Dendritic cell treated with granulocyte-macrophage colony-stimulating factor and Interleukin-4, amounts not matched to agents 40 ng/mL and 50 ng/mL, for 4 days (primary cell): Measurements from ENCODE around the gene ADAMTS13.
"Not testable (repeated sequence)": the region's sequence is repeated elsewhere in the genome, so short reads cannot be mapped to it uniquely, and the experiment has no call there.

Experiments used
- H3K27ac Mint-ChIP-seq: one replicate; pipeline ENCODE4 v1.8.0; 2022; ENCODE audit warnings: mild to moderate bottlenecking, mixed read lengths
- H3K27me3 Mint-ChIP-seq: one replicate; pipeline ENCODE4 v1.8.0; 2022; ENCODE audit warnings: mild to moderate bottlenecking, mixed read lengths
- H3K36me3 Mint-ChIP-seq: one replicate; pipeline ENCODE4 v1.8.0; 2022; ENCODE audit warnings: low read depth, mixed read lengths
- H3K4me1 Mint-ChIP-seq: one replicate; pipeline ENCODE4 v1.8.0; 2022; ENCODE audit warnings: low read depth, mixed read lengths
- H3K4me3 Mint-ChIP-seq: one replicate; pipeline ENCODE4 v1.8.0; 2022; ENCODE audit warnings: mild to moderate bottlenecking, moderate library complexity, mixed read lengths
- H3K9me3 Mint-ChIP-seq: one replicate; pipeline ENCODE4 v1.8.0; 2022; ENCODE audit warnings: mixed read lengths
- intact Hi-C: fragments of 100-400 bp; cut with micrococcal nuclease; formaldehyde crosslinking; loops from one replicate; pipeline ENCODE4 v1.15.0; 2022

The ADAMTS13 gene

DNA sequence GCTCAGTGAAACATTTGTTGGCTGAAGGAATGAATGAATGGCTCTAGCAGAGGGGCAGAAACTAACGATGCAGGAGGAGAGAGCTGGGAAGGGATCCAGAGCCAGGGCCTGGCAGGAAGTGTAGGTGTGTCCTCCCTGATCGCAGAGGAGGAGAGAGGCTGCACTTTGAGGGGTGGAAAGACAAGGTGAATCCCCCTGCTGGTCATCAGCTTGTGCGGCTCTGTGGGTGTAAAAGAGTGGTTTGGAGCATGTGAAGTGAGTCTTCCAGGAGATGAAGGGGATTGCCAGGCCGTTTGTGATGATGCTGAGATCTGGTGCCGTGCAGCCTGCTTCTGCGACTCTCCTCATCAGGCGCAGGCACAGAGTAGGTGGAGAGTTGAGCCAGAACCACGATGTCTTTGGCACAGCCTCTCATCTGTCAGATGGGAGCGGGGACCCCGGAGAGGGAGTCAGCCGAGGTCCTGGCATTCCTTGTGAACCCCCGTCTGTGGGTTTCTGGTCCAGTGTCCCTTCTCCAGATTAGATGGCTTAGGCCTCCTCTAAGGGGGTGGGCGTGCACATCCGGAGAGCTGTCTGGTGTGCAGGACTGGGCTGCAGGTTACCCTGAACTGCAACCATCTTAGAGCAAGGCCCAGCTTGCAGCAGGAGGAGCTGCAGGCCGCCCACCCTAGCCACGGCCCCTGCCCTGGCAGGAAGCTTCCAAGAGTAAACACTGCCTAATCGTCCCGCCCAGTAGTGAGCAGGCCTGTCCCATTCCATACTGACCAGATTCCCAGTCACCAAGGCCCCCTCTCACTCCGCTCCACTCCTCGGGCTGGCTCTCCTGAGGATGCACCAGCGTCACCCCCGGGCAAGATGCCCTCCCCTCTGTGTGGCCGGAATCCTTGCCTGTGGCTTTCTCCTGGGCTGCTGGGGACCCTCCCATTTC lies at the start of gene ADAMTS13:
TSS of gene ADAMTS13 (plus strand) at position 753 of the 928 bp plus-strand sequence. CDS start at position 830, 77 bp downstream.
- Mint-ChIP-seq H3K36me3 (peaks cover 12% of the 10 kb centered on the region), H3K27ac (no peak within 1 kb of the TSS), H3K27me3 (peaks cover 16% of the 10 kb centered on the region), H3K9me3 (no peaks in the 10 kb centered on the region), H3K4me1 (peaks cover 16% of the 10 kb centered on the region), H3K4me3 (no peak within 1 kb of the TSS)
- intact Hi-C loops: loop anchor here (5.0 kb wide), 1 partner anchor 35 kb away; the partner anchor contains the start of gene CACFD1

- Mint-ChIP-seq H3K36me3 (peaks cover 48% of the 10 kb centered on the region), H3K4me1 (peaks cover 54% of the 10 kb centered on the region), H3K4me3 (peak overlapping the region; percentile 97), H3K9me3 (no peaks in the 10 kb centered on the region), H3K27me3 (peaks cover 2% of the 10 kb centered on the region), H3K27ac (peak overlapping the region; percentile 94)
- intact Hi-C loops: no loop called here
Measured at GRCh38 chr9:133374612-133375115, 47.5 kb upstream of the ADAMTS13 start.

DNA sequence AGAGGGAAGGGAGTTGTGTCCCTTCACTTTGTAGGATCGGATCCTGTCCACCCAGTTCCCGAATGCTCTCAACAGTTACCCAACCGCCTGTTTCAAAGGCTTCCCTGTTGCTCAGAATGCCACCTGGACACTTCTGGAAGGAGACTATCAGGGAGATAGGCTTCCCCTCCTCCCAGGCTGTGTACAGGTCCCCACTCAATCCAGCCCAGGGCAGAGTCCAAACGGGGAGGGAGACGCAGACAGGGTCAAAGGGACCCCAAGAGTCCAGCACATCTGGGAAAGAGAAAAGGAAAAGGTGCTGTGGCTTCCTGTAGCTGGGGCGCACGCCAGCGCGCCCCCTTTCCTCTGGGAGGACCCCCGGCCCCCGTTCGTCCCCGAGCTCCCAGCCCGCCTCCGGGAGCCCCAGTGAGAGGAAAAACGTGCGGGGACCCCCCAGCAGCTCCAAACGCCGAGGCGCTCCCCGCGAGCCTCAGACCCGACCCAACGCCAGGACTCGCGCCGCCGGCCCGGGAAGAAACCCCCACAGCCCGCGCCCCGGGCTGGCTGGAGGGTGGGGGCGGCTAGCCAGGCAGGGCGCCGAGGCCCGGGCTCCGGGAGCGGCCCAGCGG lies 46.9 kb upstream of the ADAMTS13 start:
- Mint-ChIP-seq H3K27me3 (peaks cover 2% of the 10 kb centered on the region), H3K9me3 (no peaks in the 10 kb centered on the region), H3K27ac (peak overlapping the region; percentile 94), H3K36me3 (peaks cover 42% of the 10 kb centered on the region), H3K4me3 (peak overlapping the region; percentile 97), H3K4me1 (peaks cover 49% of the 10 kb centered on the region)
- intact Hi-C loops: no loop called here

- intact Hi-C loops: no loop called here
- Mint-ChIP-seq H3K4me1 (peaks cover 41% of the 10 kb centered on the region), H3K36me3 (peaks cover 34% of the 10 kb centered on the region), H3K4me3 (peak within 1 kb of the TSS; percentile 97), H3K9me3 (no peaks in the 10 kb centered on the region), H3K27ac (peak within 1 kb of the TSS; percentile 94), H3K27me3 (peaks cover 2% of the 10 kb centered on the region)
Measured at GRCh38 chr9:133375724-133376654, 46.2 kb upstream of the ADAMTS13 start, which contains the start of the genes STKLD1 and SURF4. Gene STKLD1, plus strand, starts transcription at chr9:133376366. Its CDS starts 108 bp downstream, at chr9:133376474. Gene SURF4, minus strand, starts transcription at chr9:133376060. Its CDS starts 91 bp downstream, at chr9:133375969.

DNA sequence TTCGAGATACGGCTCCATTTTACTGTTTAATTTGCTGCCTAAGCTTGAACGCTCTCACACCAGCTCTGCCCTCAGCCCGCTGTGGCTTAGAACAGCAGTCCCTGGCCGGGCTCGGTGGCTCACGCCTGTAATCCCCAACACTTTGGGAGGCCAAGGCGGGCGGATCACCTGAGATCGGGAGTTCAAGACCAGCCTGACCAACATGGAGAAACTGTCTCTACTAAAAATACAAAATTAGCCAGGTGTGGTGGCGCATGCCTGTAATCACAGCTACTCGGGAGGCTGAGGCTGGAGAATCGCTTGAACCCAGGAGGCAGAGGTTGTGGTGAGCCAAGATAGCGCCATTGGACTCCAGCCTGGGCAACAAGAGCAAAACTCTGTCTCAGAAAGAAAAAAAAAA lies 44.9 kb upstream of the ADAMTS13 start:
- H3K4me1 Mint-ChIP-seq: peaks cover 28% of the 10 kb centered on the region
- H3K9me3 Mint-ChIP-seq, H3K27me3 Mint-ChIP-seq, H3K4me3 Mint-ChIP-seq, intact Hi-C loops, H3K27ac Mint-ChIP-seq: not testable (repeated sequence)
- H3K36me3 Mint-ChIP-seq: peaks cover 21% of the 10 kb centered on the region

DNA sequence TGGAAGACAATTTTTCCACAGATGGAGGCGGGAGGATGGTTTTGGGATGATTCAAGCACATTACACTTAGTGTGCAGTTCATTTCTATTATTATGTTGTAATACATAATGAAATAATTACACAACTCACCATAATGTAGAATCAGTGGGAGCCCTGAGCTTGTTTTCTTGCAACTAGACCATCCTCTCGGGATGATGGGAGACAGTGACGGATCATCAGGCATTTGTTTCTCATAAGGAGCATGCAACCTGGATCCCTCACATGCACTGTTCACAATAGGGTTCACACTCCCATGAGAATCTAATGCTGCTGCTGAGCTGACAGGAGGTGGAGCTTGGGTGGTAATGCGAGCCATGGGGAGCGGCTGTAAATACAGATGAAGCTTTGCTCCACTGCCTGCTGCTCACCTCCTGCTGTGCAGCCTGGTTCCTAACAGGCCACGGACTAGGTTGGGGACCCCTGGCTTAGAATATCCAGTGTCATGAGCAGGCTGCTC lies 44.4 kb upstream of the ADAMTS13 start:
- Mint-ChIP-seq H3K4me1 (peaks cover 23% of the 10 kb centered on the region), H3K9me3 (no peaks in the 10 kb centered on the region), H3K36me3 (peaks cover 16% of the 10 kb centered on the region), H3K27ac (no peak overlapping the region), H3K27me3 (peaks cover 2% of the 10 kb centered on the region), H3K4me3 (no peak overlapping the region)
- intact Hi-C loops: no loop called here

- no peak overlapping the region for H3K27ac Mint-ChIP-seq
- peaks cover 16% of the 10 kb centered on the region for H3K4me1 Mint-ChIP-seq
- peaks cover 9% of the 10 kb centered on the region for H3K36me3 Mint-ChIP-seq
- H3K9me3 Mint-ChIP-seq: no peaks in the 10 kb centered on the region
- H3K27me3 Mint-ChIP-seq: peaks cover 2% of the 10 kb centered on the region
- no peak overlapping the region for H3K4me3 Mint-ChIP-seq
- intact Hi-C loops: no loop called here
Measured at GRCh38 chr9:133378408-133378962, 43.7 kb upstream of the ADAMTS13 start.

DNA sequence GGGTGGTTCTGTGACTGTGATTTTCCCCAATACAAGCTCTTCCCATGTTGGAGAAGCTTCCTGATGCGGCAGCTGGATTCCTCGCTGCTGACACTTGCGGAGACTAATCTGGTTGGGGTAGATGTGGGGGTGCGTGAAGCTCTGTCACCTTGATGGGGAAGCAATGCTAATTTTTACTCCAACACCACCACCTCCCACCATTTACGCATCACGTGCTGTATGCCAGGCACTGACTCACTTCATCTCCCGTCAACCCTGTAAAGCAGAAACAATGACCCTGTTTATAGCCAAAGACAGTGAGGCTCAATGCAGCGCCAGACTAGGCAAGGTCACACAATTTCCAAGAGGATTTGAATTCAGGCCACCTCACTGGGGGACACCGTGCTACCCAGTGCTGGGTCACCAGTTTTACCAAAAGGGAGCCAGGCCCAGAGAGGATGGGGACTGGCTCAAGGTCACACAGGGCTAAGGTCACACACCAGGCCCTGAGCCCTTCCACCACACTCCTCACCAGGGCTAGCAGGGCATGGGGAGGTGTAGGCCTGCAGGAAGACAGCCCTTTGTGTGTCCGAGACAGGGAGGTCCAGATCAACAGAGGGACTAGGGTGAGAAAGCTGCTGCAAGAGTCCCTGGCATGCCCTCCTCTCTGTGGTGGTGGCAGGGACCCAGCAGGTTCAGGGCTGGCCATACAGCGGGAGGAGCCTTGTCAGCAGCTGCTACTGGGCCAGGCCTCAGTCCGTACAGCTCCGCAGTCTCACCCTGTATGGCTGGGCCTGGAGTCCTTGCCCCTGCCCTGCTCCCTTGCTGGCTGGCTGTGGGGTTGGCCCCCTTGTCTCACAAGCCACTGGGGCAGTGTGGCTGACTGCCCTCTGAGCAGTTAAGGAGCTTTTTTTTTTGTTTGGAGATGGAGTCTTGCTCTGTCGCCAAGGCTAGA lies 42.7 kb upstream of the ADAMTS13 start:
- no peaks in the 10 kb centered on the region for H3K9me3 Mint-ChIP-seq
- H3K36me3 Mint-ChIP-seq: peaks cover 8% of the 10 kb centered on the region
- H3K27ac Mint-ChIP-seq: no peak overlapping the region
- H3K4me1 Mint-ChIP-seq: peaks cover 8% of the 10 kb centered on the region
- intact Hi-C loops: no loop called here
- peaks cover 2% of the 10 kb centered on the region for H3K27me3 Mint-ChIP-seq
- H3K4me3 Mint-ChIP-seq: no peak overlapping the region

DNA sequence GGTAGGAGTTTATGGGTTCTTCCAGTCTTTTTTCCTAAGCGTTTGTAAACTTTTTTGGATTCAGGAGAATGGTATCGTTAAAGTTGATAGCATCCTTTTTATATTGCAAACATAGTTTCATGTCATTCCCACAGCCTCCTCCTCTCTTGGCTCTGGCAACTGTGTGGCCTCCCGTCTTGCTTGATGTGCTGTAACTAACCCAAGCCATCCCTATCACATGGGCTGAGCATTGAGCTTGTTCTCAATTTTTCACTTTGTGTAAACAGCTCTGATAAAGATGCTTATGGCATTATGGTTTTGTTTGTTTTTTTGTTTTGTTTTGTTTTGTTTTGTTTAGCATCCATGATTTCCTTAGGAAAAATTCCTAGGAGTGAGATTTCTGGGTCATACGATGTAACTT lies 41.4 kb upstream of the ADAMTS13 start:
- intact Hi-C loops: no loop called here
- Mint-ChIP-seq H3K4me1 (no peaks in the 10 kb centered on the region), H3K36me3 (no peaks in the 10 kb centered on the region), H3K27ac (no peak overlapping the region), H3K9me3 (no peaks in the 10 kb centered on the region), H3K27me3 (peaks cover 2% of the 10 kb centered on the region), H3K4me3 (no peak overlapping the region)

DNA sequence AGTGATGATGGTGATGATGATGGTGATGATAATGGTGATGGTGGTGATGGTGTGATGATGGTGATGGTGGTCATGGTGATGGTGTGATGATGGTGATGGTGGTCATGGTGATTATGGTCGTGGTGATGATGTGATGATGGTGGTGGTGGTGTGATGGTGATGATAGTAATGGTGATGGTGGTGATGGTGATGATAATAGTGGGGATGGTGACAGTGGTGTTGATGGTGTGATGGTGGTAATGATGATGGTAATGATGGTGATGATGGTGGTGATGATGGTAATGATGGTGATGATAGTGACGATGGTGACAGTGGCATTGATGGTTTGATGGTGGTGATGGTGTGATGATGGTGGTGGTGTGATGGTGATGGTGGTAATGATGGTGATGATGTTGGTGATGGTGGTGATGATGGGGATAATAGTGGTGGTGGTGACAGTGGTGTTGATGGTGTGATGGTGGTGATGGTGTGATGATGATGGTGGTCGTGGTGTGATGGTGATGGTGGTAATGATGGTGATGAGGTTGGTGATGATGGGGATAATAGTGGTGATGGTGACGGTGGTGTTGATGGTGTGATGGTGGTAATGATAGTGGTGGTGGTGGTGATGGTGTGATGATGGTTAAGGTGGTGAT lies 39.5 kb upstream of the ADAMTS13 start:
- Mint-ChIP-seq H3K27ac (no peak overlapping the region), H3K4me3 (no peak overlapping the region), H3K9me3 (no peaks in the 10 kb centered on the region), H3K4me1 (no peaks in the 10 kb centered on the region), H3K27me3 (no peaks in the 10 kb centered on the region), H3K36me3 (no peaks in the 10 kb centered on the region)
- intact Hi-C loops: no loop called here

DNA sequence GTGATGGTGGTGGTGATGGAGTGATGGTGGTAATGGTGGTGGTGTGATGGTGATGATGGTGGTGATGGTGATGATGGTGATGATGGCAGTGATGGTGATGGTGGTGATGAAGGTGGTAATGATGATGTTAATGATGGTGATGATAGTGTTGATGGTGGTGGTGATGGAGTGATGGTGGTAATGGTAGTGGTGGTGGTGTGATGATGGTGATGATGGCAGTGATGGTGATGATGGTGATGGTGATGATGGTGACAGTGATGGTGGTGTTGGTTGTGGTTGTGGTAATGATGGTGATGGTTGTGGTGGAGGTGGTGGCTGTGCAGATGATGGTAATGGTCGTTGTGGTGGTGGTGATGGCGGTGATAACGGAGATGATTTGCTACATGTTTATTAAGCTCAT lies 38.7 kb upstream of the ADAMTS13 start:
- Mint-ChIP-seq H3K4me3 (no peak overlapping the region), H3K36me3 (no peaks in the 10 kb centered on the region), H3K27me3 (no peaks in the 10 kb centered on the region), H3K27ac (no peak overlapping the region), H3K4me1 (no peaks in the 10 kb centered on the region), H3K9me3 (no peaks in the 10 kb centered on the region)
- intact Hi-C loops: no loop called here
